Ovary (tissue), 3 donors: ENCODE measurements around the gene PTPRN2.

Experiments
- POLR2A ChIP-seq: fragments of 450-650 bp; IDR thresholded peaks from one replicate; pipeline ENCODE4 v1.6.1; 2017; ENCODE audit warnings: antibody characterized with exemption, mild to moderate bottlenecking, moderate library complexity
- TF ChIP-seq, protein P1 (sequence below), 3 donors: fragments of 450-650 bp in 2 of 3; fragments of 200-600 bp in 1 of 3; IDR thresholded peaks; one replicate each; pipeline versions ENCODE4 v1.5.1 to v1.8.0; 2016 to 2022; ENCODE audit warnings: antibody characterized with exemption in 3 of 3, mild to moderate bottlenecking in 1 of 3
- donor health status: DM: no; HTN: no; CAD: no.

DNA sequence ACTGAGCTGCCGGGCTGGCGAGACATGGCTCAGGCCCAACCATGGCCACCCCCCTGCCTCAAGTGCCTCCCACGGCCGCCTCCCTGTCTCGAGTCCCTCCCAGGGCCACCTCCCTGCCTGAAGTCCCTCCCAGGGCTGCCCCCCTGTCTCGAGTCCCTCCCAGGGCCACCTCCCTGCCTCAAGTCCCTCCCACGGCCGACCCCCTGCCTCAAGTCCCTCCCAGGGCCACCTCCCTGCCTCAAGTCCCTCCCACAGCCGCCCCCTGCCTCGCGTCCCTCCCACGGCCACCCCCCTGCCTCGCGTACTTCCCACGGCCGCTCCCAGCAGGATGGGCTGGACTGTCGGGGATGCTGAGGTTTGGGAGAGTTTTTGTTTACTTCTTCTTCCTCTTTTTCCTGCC is 462.5 kb downstream of the PTPRN2 start:
- no peak for TF ChIP-seq POLR2A
- TF ChIP-seq, protein P1, sequence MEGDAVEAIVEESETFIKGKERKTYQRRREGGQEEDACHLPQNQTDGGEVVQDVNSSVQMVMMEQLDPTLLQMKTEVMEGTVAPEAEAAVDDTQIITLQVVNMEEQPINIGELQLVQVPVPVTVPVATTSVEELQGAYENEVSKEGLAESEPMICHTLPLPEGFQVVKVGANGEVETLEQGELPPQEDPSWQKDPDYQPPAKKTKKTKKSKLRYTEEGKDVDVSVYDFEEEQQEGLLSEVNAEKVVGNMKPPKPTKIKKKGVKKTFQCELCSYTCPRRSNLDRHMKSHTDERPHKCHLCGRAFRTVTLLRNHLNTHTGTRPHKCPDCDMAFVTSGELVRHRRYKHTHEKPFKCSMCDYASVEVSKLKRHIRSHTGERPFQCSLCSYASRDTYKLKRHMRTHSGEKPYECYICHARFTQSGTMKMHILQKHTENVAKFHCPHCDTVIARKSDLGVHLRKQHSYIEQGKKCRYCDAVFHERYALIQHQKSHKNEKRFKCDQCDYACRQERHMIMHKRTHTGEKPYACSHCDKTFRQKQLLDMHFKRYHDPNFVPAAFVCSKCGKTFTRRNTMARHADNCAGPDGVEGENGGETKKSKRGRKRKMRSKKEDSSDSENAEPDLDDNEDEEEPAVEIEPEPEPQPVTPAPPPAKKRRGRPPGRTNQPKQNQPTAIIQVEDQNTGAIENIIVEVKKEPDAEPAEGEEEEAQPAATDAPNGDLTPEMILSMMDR (IDR thresholded peaks at IDR 0.05): no peak
